SK-N-SH (cell line): ENCODE results near the gene MICB.

Source experiments
- CHD2 ChIP-seq: fragments of 150-350 bp; IDR thresholded peaks from 2 replicates; pipeline ENCODE4 v1.6.1; 2018; ENCODE audit warnings: low read length; ENCODE audit not compliant: partially characterized antibody
- CTCF ChIP-seq: fragments of 200-600 bp; sonication (generic); IDR thresholded peaks from 2 replicates; pipeline ENCODE4 v1.6.1; 2017; ENCODE audit warnings: antibody characterized with exemption, mild to moderate bottlenecking, moderate library complexity
- FOXM1 ChIP-seq: IDR thresholded peaks from 2 replicates; pipeline ENCODE4 v1.4.0; 2012; ENCODE audit warnings: low read depth, mild to moderate bottlenecking
- POLR2AphosphoS5 ChIP-seq: IDR thresholded peaks from 2 replicates; pipeline ENCODE4 v1.6.1; 2012; ENCODE audit warnings: low read depth, low read length
- USF1 ChIP-seq: IDR thresholded peaks from 2 replicates; pipeline ENCODE4 v1.4.0; 2012; ENCODE audit warnings: low read depth, borderline replicate concordance

- TF ChIP-seq USF1: no peak
- TF ChIP-seq POLR2AphosphoS5: no peak
- no peak for TF ChIP-seq CTCF
- TF ChIP-seq FOXM1: no peak
- TF ChIP-seq CHD2: no peak
These were observed 23.9 kb upstream of the MICB start for GRCh38 chr6:31473780-31474761.
